SK-N-SH (cell line): Measurements from ENCODE around the gene FAM219A. TPM values are rescaled to one million over a fixed set of nuclear protein-coding genes. Genes with fewer than 3 reads are reported as not detected.

Source experiments
- CHD2 ChIP-seq: fragments of 150-350 bp; IDR thresholded peaks from 2 replicates; pipeline ENCODE4 v1.6.1; 2018; ENCODE audit warnings: low read length; ENCODE audit not compliant: partially characterized antibody
- FOSL2 ChIP-seq: IDR thresholded peaks from 2 replicates; pipeline ENCODE4 v1.4.0; 2012; ENCODE audit warnings: low read depth, mild to moderate bottlenecking, moderate library complexity, borderline replicate concordance
- FOXJ3 ChIP-seq: sonication (generic); formaldehyde crosslinking; IDR thresholded peaks from 2 replicates; pipeline ENCODE4 v1.5.1; 2020; ENCODE audit warnings: mild to moderate bottlenecking, missing genetic modification reagents
- FOXM1 ChIP-seq: IDR thresholded peaks from 2 replicates; pipeline ENCODE4 v1.4.0; 2012; ENCODE audit warnings: low read depth, mild to moderate bottlenecking
- GABPA ChIP-seq: IDR thresholded peaks from 2 replicates; pipeline ENCODE4 v1.4.0; 2012; ENCODE audit warnings: low read depth, mild to moderate bottlenecking
- JUND ChIP-seq: IDR thresholded peaks from 2 replicates; pipeline ENCODE4 v1.4.0; 2012
- MXI1 ChIP-seq: IDR thresholded peaks from 2 replicates; pipeline ENCODE4 v1.6.1; 2012; ENCODE audit warnings: mild to moderate bottlenecking, low read depth, low read length, improper control_type of control experiment
- NRF1 ChIP-seq: IDR thresholded peaks from 2 replicates; pipeline ENCODE4 v1.6.1; 2012; ENCODE audit warnings: low read depth, mild to moderate bottlenecking, low read length
- RCOR1 ChIP-seq: fragments of 150-350 bp; IDR thresholded peaks from 2 replicates; pipeline ENCODE4 v1.6.1; 2017; ENCODE audit warnings: antibody characterized with exemption, low read length
- SMC3 ChIP-seq: IDR thresholded peaks from 2 replicates; pipeline ENCODE4 v1.6.1; 2012; ENCODE audit warnings: low read depth, low read length, improper control_type of control experiment
- TAF1 ChIP-seq: IDR thresholded peaks from 2 replicates; pipeline ENCODE4 v1.6.1; 2012; ENCODE audit warnings: low read depth, mild to moderate bottlenecking, low read length, moderate library complexity, borderline replicate concordance
- YY1 ChIP-seq: IDR thresholded peaks from 2 replicates; pipeline ENCODE4 v1.4.0; 2012; ENCODE audit warnings: low read depth, mild to moderate bottlenecking
- polyA plus RNA-seq, 3 experiments: library from polyadenylated mRNA; depleted of rRNA; stranded (reverse); fragments of >200 nt; gene quantifications; 2 replicates each; pipeline ENCODE4 v1.2.3, GENCODE V29; 2012
- TF ChIP-seq, protein P1 (sequence below): IDR thresholded peaks from 2 replicates; pipeline ENCODE4 v1.4.0; 2012; ENCODE audit warnings: low read depth, borderline replicate concordance
- TF ChIP-seq, protein P2 (sequence below): IDR thresholded peaks from 2 replicates; pipeline ENCODE4 v1.4.0; 2012; ENCODE audit warnings: low read depth
- TF ChIP-seq, protein P3 (sequence below): fragments of 150-350 bp; IDR thresholded peaks from 2 replicates; pipeline ENCODE4 v1.6.1; 2016; ENCODE audit warnings: mild to moderate bottlenecking, low read depth, low read length
- TF ChIP-seq, protein P4 (sequence below): fragments of 200-600 bp; sonication (generic); IDR thresholded peaks from 2 replicates; pipeline ENCODE4 v1.6.1; 2017; ENCODE audit warnings: antibody characterized with exemption, mild to moderate bottlenecking, moderate library complexity
- TF ChIP-seq, protein P5 (sequence below): IDR thresholded peaks from 2 replicates; pipeline ENCODE4; 2012

FAM219A gene
- polyA plus RNA-seq, 1 of the 3 experiments (the other 2 are of a cell fraction): 15.7 TPM

DNA sequence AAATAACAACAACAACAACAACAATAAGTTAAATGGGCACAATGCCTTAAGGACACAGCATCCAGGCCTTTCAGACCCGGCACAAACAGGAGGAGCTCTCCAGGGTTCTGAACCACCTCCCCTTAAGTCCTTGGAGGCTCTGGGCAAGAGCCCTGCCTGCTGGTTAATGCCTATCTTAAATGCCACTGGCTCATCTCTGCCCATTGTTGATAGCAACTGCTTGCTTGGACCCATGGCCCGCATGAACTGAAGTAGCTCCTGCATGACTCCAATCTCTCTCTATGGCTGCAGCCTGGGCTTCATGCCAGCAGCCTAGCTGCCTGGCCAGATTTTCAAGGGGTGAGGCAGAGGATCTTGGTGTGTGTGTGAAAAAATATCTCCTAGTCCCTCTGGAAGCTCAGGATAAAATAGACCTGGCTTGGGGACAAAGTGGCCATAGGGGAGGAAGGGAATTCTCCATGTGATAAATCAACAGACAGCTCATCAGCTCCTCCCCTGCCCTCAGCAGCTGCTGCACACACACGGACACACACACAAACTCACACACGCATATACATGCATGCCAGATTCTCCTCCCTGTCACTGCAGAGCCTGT is 27.4 kb downstream of the FAM219A start (continued):
- TF ChIP-seq, protein P1, sequence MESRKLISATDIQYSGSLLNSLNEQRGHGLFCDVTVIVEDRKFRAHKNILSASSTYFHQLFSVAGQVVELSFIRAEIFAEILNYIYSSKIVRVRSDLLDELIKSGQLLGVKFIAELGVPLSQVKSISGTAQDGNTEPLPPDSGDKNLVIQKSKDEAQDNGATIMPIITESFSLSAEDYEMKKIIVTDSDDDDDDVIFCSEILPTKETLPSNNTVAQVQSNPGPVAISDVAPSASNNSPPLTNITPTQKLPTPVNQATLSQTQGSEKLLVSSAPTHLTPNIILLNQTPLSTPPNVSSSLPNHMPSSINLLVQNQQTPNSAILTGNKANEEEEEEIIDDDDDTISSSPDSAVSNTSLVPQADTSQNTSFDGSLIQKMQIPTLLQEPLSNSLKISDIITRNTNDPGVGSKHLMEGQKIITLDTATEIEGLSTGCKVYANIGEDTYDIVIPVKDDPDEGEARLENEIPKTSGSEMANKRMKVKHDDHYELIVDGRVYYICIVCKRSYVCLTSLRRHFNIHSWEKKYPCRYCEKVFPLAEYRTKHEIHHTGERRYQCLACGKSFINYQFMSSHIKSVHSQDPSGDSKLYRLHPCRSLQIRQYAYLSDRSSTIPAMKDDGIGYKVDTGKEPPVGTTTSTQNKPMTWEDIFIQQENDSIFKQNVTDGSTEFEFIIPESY: no peak
- no peak; the same call in 1 of the 2 replicates for TF ChIP-seq SMC3
- peak; percentile 56 for TF ChIP-seq CHD2
- TF ChIP-seq, protein P2, sequence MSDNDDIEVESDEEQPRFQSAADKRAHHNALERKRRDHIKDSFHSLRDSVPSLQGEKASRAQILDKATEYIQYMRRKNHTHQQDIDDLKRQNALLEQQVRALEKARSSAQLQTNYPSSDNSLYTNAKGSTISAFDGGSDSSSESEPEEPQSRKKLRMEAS: no peak
- TF ChIP-seq, protein P3, sequence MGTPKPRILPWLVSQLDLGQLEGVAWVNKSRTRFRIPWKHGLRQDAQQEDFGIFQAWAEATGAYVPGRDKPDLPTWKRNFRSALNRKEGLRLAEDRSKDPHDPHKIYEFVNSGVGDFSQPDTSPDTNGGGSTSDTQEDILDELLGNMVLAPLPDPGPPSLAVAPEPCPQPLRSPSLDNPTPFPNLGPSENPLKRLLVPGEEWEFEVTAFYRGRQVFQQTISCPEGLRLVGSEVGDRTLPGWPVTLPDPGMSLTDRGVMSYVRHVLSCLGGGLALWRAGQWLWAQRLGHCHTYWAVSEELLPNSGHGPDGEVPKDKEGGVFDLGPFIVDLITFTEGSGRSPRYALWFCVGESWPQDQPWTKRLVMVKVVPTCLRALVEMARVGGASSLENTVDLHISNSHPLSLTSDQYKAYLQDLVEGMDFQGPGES: no peak
- no peak for TF ChIP-seq FOSL2
- TF ChIP-seq MXI1: peak; percentile 76; the same call in 1 of the 2 replicates
- TF ChIP-seq FOXM1: no peak
- TF ChIP-seq NRF1: no peak
- TF ChIP-seq, protein P4, sequence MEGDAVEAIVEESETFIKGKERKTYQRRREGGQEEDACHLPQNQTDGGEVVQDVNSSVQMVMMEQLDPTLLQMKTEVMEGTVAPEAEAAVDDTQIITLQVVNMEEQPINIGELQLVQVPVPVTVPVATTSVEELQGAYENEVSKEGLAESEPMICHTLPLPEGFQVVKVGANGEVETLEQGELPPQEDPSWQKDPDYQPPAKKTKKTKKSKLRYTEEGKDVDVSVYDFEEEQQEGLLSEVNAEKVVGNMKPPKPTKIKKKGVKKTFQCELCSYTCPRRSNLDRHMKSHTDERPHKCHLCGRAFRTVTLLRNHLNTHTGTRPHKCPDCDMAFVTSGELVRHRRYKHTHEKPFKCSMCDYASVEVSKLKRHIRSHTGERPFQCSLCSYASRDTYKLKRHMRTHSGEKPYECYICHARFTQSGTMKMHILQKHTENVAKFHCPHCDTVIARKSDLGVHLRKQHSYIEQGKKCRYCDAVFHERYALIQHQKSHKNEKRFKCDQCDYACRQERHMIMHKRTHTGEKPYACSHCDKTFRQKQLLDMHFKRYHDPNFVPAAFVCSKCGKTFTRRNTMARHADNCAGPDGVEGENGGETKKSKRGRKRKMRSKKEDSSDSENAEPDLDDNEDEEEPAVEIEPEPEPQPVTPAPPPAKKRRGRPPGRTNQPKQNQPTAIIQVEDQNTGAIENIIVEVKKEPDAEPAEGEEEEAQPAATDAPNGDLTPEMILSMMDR: no peak
- TF ChIP-seq JUND: no peak
- TF ChIP-seq YY1: no peak
- no peak for TF ChIP-seq TAF1
- peak; percentile 80 for TF ChIP-seq RCOR1
- no peak for TF ChIP-seq GABPA
- TF ChIP-seq, protein P5, sequence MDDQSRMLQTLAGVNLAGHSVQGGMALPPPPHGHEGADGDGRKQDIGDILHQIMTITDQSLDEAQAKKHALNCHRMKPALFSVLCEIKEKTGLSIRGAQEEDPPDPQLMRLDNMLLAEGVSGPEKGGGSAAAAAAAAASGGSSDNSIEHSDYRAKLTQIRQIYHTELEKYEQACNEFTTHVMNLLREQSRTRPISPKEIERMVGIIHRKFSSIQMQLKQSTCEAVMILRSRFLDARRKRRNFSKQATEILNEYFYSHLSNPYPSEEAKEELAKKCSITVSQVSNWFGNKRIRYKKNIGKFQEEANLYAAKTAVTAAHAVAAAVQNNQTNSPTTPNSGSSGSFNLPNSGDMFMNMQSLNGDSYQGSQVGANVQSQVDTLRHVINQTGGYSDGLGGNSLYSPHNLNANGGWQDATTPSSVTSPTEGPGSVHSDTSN: peak; percentile 24; the same call in 1 of the 2 replicates
- TF ChIP-seq FOXJ3: peak; percentile 76
- TF ChIP-seq, all 33 proteins: peak for 13
